Head of caudate nucleus (tissue), 42 donors: ENCODE results near the gene MGAT4C.

Experiments used
- DNase-seq, 42 donors: peaks; one replicate each; pipeline versions ENCODE4 v3.0.0 to v3.0.0-alpha.2; 2020 to 2021; ENCODE audit warnings: mixed read lengths in 7 of 42
- intact Hi-C: fragments of 100-400 bp; cut with DNase I; formaldehyde crosslinking; loops from one replicate; pipeline ENCODE4 v1.15.0; 2022

MGAT4C gene

GRCh38 chr12:86015026-86015425 is 241.2 kb downstream of the MGAT4C start:
- peak in 1 of 42 donors; percentile 2 for DNase-seq
- intact Hi-C loops: no loop called here

- DNase-seq: no peak
- intact Hi-C loops: no loop called here
These were observed 249.5 kb downstream of the MGAT4C start for GRCh38 chr12:86006727-86007126.

GRCh38 chr12:85998074-85998473 is 258.1 kb downstream of the MGAT4C start:
- no peak for DNase-seq

GRCh38 chr12:85996280-85996679 is 259.9 kb downstream of the MGAT4C start:
- intact Hi-C loops: no loop called here

More at GRCh38 chr12:85998074-85998473, 258.1 kb downstream of the MGAT4C start:
- intact Hi-C loops: no loop called here

GRCh38 chr12:85993746-85994145 is 262.4 kb downstream of the MGAT4C start:
- DNase-seq: no peak
- intact Hi-C loops: no loop called here

More at GRCh38 chr12:85996280-85996679, 259.9 kb downstream of the MGAT4C start:
- DNase-seq: no peak

- intact Hi-C loops: no loop called here
- no peak for DNase-seq
These were observed 270.2 kb downstream of the MGAT4C start for GRCh38 chr12:85985996-85986395.

GRCh38 chr12:85983601-85984000 is 272.6 kb downstream of the MGAT4C start:
- intact Hi-C loops: no loop called here

GRCh38 chr12:85979641-85980040 is 276.6 kb downstream of the MGAT4C start:
- DNase-seq: no peak
- intact Hi-C loops: no loop called here

More at GRCh38 chr12:85983601-85984000, 272.6 kb downstream of the MGAT4C start:
- DNase-seq: no peak

GRCh38 chr12:85975716-85976115 is 280.5 kb downstream of the MGAT4C start:
- no peak for DNase-seq
- intact Hi-C loops: no loop called here

- intact Hi-C loops: no loop called here
- DNase-seq: no peak
These were observed 284.4 kb downstream of the MGAT4C start for GRCh38 chr12:85971800-85972199.

- no peak for DNase-seq
- intact Hi-C loops: no loop called here
These were observed 287.6 kb downstream of the MGAT4C start for GRCh38 chr12:85968606-85969005.

- no peak for DNase-seq
- intact Hi-C loops: no loop called here
These were observed 292.9 kb downstream of the MGAT4C start for GRCh38 chr12:85963326-85963725.

- DNase-seq: no peak
- intact Hi-C loops: no loop called here
These were observed 300.1 kb downstream of the MGAT4C start for GRCh38 chr12:85956081-85956480.

- DNase-seq: no peak
- intact Hi-C loops: no loop called here
These were observed 301.1 kb downstream of the MGAT4C start for GRCh38 chr12:85955127-85955526.

- intact Hi-C loops: no loop called here
- no peak for DNase-seq
These were observed 304.4 kb downstream of the MGAT4C start for GRCh38 chr12:85951823-85952222.

GRCh38 chr12:85949253-85949652 is 306.9 kb downstream of the MGAT4C start:
- intact Hi-C loops: no loop called here

GRCh38 chr12:85948340-85948739 is 307.9 kb downstream of the MGAT4C start:
- DNase-seq: no peak
- intact Hi-C loops: no loop called here

More at GRCh38 chr12:85949253-85949652, 306.9 kb downstream of the MGAT4C start:
- DNase-seq: no peak

GRCh38 chr12:85947286-85947685 is 308.9 kb downstream of the MGAT4C start:
- no peak for DNase-seq
- intact Hi-C loops: no loop called here

GRCh38 chr12:85946375-85946774 is 309.8 kb downstream of the MGAT4C start:
- DNase-seq: no peak
- intact Hi-C loops: no loop called here

GRCh38 chr12:85927166-85927565 is 329.0 kb downstream of the MGAT4C start:
- DNase-seq: no peak
- intact Hi-C loops: no loop called here

GRCh38 chr12:85923767-85924331 is 332.3 kb downstream of the MGAT4C start:
- DNase-seq: no peak
- intact Hi-C loops: no loop called here
